Suppressor macrophage (primary cell): ENCODE results near the gene RHBDF1.

Experiments
- DNase-seq, 4 experiments: peaks; one replicate each; pipeline ENCODE4 v3.0.0-alpha.2; 2020 to 2022

Gene RHBDF1

GRCh38 chr16:92431-93339 lies 20.3 kb upstream of the RHBDF1 start:
- DNase-seq = no peak

- DNase-seq = no peak
Observed at GRCh38 chr16:91484-91883, 19.1 kb upstream of the RHBDF1 start.

GRCh38 chr16:89391-90302 lies 17.2 kb upstream of the RHBDF1 start:
- DNase-seq = no peak

- no peak for DNase-seq
Observed at GRCh38 chr16:88613-89012, 16.2 kb upstream of the RHBDF1 start.

GRCh38 chr16:86483-86952 lies 14.1 kb upstream of the RHBDF1 start:
- DNase-seq = no peak

DNA sequence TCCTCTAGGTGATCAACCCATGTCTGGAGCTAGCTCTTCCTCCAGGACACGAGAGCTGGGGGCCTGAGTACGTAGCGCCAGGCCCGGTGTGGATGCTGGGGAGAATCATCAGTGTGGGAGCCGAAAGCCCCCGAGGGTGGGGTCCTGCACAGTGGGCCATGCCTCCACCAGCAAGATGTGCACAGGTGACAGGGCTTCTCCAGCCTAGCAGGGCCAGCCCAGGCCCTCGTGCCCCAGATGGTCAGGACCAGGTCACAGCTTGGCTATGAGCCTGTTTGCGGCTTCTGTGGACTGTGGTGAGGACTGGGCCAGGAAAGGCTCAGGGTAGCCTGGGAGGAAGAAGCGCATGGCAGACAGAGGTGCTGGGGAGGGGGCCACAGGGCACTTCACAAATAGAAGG lies 13.4 kb upstream of the RHBDF1 start:
- DNase-seq = no peak

DNA sequence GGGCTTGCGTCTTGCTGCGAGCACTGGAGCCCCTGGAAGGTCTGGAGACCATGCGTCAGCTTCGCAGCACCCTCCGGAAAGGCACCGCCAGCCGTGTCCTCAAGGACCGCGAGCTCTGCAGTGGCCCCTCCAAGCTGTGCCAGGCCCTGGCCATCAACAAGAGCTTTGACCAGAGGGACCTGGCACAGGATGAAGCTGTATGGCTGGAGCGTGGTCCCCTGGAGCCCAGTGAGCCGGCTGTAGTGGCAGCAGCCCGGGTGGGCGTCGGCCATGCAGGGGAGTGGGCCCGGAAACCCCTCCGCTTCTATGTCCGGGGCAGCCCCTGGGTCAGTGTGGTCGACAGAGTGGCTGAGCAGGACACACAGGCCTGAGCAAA lies 13.0 kb upstream of the RHBDF1 start:
- no peak for DNase-seq

- DNase-seq = peak; percentile 87 to 93 (median 92)
Observed at GRCh38 chr16:84718-85406, 12.4 kb upstream of the RHBDF1 start.

GRCh38 chr16:83781-84615 lies 11.6 kb upstream of the RHBDF1 start:
- DNase-seq = peak; percentile 32 to 69 (median 63)

- DNase-seq = no peak
Observed at GRCh38 chr16:83060-83603, 10.7 kb upstream of the RHBDF1 start.

GRCh38 chr16:79151-80054 lies 7.0 kb upstream of the RHBDF1 start:
- DNase-seq = peak; percentile 50 to 81 (median 76)

DNA sequence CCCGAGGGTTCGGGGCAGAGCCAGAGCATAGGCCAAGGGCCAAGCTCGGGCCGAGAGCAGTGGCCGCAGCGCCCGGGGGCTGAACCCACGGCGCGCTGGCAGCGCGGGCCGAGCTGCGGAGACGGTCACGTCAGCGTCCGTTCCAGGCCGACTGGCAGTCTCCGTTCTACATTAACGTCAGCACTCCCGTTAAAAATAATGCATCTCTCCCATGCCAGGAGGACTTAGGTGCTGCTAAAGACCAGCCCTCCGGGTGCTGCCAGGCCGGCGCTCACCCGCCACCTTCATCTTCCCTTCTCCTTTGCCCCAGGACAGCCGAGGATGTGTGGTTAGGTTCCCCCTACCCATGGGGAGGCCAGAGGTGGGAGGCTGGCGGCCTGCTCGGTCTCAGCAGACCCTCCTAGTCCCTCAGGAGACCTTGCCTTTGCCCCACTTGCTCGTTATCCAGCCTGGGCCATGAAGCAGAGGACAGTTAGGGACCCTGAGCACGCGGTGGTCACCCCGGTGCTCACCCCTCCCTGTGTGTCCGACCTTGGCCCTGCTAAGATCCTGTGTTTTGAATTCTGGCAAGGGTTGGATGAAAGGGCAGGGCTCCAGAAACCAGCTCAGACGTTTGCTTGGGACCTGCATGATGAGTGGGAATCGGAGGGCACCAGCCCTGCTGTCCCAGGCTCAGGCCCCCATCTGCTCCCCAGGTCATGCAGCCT lies 6.2 kb upstream of the RHBDF1 start:
- DNase-seq = peak in 3 of 4 experiments; percentile 41 to 65 (median 48)

GRCh38 chr16:77807-78443 lies 5.5 kb upstream of the RHBDF1 start, which contains the start of gene MPG:
TSS of gene MPG (plus strand) at chr16:78225. CDS start at chr16:78310, 85 bp downstream.
- DNase-seq = peak; percentile 90 to 95 (median 92)

GRCh38 chr16:77273-77806 lies 4.9 kb upstream of the RHBDF1 start:
- peak; percentile 53 to 74 (median 67) for DNase-seq

GRCh38 chr16:76535-77272 lies 4.3 kb upstream of the RHBDF1 start:
- peak; percentile 36 to 65 (median 48) for DNase-seq

DNA sequence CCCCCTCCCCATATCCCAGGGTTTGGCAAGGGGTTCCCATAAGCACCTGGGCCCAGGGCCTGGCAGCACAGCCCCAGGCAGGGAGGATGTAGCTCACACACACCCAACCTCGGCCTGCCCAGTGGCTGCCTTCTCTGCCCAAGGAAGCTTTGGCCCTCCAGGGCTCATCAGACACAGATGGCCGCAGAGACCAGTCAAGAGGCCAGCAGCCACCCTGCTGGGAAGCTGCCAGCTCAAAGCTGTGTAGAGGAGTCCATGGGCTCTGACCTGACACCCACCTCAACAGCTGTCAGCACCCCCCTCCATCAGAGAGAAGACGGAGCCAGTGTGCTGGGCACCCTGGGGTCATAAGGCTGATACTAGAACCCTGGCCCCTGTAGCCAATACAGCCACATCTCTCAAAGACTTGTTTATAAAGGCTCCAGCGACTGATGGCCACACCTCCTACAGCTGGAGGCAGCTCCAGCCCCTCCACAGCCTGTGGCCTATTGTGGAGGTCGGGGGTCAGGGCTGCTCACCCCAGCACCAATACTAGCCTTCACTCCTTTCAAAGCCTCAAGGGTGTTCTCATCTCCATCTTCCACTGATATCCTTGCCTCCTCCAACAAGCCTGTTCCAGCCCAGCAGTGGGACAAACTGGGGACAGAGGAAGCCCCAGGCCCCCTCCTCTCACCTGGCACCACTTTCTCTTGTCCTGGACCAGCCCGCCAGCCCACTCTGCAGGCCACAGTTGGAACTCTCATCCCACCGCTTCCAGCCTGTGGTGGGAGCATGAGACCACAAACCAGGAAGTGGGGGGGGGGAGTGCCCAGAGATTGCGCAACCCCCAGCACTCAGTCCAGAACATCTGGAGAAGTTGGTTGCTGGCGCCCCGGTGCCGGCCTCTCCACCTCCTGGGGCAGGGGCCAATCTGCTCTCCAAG lies 3.4 kb upstream of the RHBDF1 start:
- peak; percentile 80 to 90 (median 86) for DNase-seq
